ENCODE data around the gene CENPN.

The CENPN gene

DNA sequence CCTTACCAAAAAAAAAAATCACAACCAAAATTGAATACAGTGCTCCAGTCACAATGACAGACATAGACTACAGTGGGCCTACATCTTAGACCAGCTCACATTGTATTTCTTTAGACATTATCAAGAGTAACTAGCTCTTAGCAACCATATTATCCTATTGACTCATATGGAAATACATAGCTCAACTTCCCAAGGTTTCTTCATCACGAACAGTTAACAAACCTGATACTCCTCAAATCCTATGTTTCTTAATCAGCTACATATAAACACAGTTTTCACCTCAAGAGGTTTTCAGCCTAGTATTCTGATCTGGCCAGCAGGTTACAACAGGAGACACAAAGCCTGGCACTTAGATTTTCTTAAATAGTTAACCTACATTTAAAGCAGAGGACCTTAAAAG, 30.1 kb upstream of the CENPN start:
- no peaks in the 10 kb centered on the region for H3K27me3 ChIP-seq (ENCODE audit: control insufficient read depth, insufficient read depth, low read length)
- peaks cover 7% of the 10 kb centered on the region for H3K4me1 ChIP-seq (ENCODE audit: control insufficient read depth, insufficient read depth, low read length)
- peaks cover 18% of the 10 kb centered on the region for H3K36me3 ChIP-seq (ENCODE audit: insufficient read depth, low read length)
- H3K4me2 ChIP-seq (ENCODE audit: low read length), result no peak overlapping the region
- H3K4me3 ChIP-seq (ENCODE audit: low read length), result no peak overlapping the region
- H3K9me3 ChIP-seq (replicated peaks; ENCODE audit: low read length), result no peaks in the 10 kb centered on the region
- no peak overlapping the region for H3K9ac ChIP-seq (ENCODE audit: low read depth, low read length)

DNA sequence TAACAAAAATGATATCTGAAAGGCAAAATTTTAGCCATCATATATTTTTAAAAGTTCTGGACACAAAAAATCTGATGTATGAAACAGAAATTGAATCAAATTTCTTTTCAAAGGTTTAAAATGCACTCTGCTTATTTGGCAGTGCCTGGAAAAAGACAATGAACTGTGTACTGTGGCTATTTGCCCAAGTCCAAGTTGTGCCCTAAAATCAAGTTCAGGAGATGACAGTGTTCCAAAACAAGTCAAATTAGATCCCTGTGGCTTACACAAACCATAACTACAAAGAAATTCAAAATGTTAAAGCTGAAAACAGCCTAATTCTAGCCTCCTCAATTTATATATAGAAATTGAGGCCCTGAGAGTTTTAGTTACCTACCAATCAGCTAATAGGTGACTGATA, 25.9 kb upstream of the CENPN start:
- Histone ChIP-seq H3K4me2 (ENCODE audit: low read length) (no peak overlapping the region), H3K9me3 (replicated peaks; ENCODE audit: low read length) (no peaks in the 10 kb centered on the region), H3K4me1 (ENCODE audit: control insufficient read depth, insufficient read depth, low read length) (no peaks in the 10 kb centered on the region), H3K4me3 (ENCODE audit: low read length) (no peak overlapping the region), H3K36me3 (ENCODE audit: insufficient read depth, low read length) (peaks cover 9% of the 10 kb centered on the region), H3K27me3 (ENCODE audit: control insufficient read depth, insufficient read depth, low read length) (no peaks in the 10 kb centered on the region), H3K9ac (ENCODE audit: low read depth, low read length) (no peak overlapping the region)

DNA sequence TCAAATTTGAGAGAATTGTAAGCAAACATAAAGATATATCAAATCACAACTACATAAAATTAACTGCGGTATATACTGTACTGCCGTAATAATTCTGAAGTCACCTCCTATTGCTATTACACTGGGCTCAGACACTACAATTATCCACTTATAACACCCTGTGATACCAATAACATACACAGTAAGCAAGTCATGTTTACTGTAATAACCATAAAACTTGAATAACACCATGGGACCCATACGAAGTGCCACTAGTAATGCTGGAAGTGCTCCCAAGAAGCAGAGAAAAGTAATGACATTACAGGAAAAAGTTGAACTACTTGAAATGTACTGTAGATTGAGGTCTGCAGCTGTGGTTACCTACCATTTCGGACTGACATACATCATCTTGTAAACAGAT, 24.4 kb upstream of the CENPN start:
- Histone ChIP-seq H3K9me3 (replicated peaks; ENCODE audit: low read length) (no peaks in the 10 kb centered on the region), H3K36me3 (ENCODE audit: insufficient read depth, low read length) (peaks cover 9% of the 10 kb centered on the region), H3K9ac (ENCODE audit: low read depth, low read length) (no peak overlapping the region), H3K4me2 (ENCODE audit: low read length) (no peak overlapping the region), H3K4me3 (ENCODE audit: low read length) (no peak overlapping the region), H3K27me3 (ENCODE audit: control insufficient read depth, insufficient read depth, low read length) (no peaks in the 10 kb centered on the region), H3K4me1 (ENCODE audit: control insufficient read depth, insufficient read depth, low read length) (no peaks in the 10 kb centered on the region)

DNA sequence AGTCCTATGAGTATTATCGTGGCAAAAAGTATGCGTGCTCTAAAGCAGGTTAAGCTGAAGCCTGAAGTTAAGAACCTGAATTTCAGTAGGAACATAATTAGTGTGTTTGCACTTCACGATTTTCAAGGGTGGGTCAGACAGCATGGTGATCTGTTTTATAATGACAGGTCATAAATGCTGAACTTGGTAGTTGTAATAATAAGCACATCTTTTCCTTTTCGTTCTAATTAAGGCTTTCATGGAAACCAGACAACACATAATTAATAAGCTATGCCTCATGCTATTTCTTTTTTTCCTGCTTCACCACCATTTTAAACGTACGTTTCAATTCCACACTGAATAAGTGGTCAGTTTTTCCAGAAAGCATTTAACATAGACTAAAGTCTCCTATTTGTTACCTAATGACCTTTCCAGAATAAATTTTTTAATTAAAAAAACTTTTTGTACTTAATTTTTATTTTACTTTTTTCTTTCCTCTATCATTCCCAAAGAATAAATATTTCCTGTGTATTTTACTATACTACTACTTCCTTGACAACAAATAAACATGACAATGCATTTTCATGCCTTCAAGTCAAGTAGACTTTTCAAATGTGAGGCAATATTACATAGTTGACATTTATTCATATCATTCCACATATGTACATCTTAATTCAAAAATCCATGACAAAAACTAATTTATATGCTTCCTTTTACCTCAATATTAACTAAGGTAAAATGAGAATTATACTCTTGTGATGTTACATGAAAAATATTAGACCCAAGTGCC, 22.7 kb upstream of the CENPN start:
- peaks cover 5% of the 10 kb centered on the region for H3K36me3 ChIP-seq (ENCODE audit: insufficient read depth, low read length)
- no peak overlapping the region for H3K9ac ChIP-seq (ENCODE audit: low read depth, low read length)
- no peaks in the 10 kb centered on the region for H3K9me3 ChIP-seq (replicated peaks; ENCODE audit: low read length)
- no peak overlapping the region for H3K4me2 ChIP-seq (ENCODE audit: low read length)
- no peaks in the 10 kb centered on the region for H3K27me3 ChIP-seq (ENCODE audit: control insufficient read depth, insufficient read depth, low read length)
- H3K4me3 ChIP-seq (ENCODE audit: low read length), result no peak overlapping the region
- H3K4me1 ChIP-seq (ENCODE audit: control insufficient read depth, insufficient read depth, low read length), result no peaks in the 10 kb centered on the region

DNA sequence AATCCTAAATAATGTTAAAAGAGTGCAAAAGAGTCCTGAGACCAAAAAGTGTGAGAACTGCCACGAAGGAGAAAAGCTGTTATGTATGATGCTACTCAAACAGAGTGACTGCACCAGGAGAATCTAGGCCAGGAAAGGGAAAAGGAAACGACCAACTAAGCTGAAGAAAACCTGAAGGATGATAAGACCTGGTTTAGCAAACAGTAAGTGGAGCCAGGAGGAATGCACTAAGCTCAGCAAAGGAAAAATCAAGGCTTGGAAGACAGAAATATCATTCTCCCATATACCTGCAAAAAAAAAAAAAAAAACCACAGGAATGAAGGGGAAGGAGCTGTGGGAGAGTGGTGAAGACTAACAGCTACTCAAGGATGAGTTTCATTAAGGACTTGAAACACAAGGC, 21.4 kb upstream of the CENPN start:
- H3K4me1 ChIP-seq (ENCODE audit: control insufficient read depth, insufficient read depth, low read length), result peaks cover 9% of the 10 kb centered on the region
- no peaks in the 10 kb centered on the region for H3K9me3 ChIP-seq (replicated peaks; ENCODE audit: low read length)
- no peaks in the 10 kb centered on the region for H3K27me3 ChIP-seq (ENCODE audit: control insufficient read depth, insufficient read depth, low read length)
- no peak overlapping the region for H3K9ac ChIP-seq (ENCODE audit: low read depth, low read length)
- H3K4me3 ChIP-seq (ENCODE audit: low read length), result no peak overlapping the region
- peaks cover under 1% of the 10 kb centered on the region for H3K36me3 ChIP-seq (ENCODE audit: insufficient read depth, low read length)
- no peak overlapping the region for H3K4me2 ChIP-seq (ENCODE audit: low read length)

DNA sequence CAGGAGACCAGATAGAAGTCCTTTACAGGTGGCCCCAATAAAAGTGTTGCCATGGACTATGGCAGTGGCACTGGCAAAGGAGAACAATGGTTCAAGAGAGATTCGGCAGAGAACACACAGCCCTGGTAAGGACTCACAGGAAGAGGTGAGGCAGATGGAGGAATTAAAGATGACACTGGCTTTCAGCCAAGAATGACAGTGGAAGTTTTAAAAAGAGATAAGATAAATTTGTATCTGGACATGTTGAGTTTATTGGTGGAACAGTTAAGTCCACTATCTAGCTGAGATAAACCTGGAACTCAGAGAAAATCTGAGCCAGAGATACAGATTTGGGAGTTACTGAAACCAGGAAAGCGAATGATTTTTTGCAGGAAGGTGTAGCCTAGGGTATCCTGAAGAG, 20.5 kb upstream of the CENPN start:
- no peaks in the 10 kb centered on the region for H3K36me3 ChIP-seq (ENCODE audit: insufficient read depth, low read length)
- H3K27me3 ChIP-seq (ENCODE audit: control insufficient read depth, insufficient read depth, low read length), result no peaks in the 10 kb centered on the region
- no peaks in the 10 kb centered on the region for H3K9me3 ChIP-seq (replicated peaks; ENCODE audit: low read length)
- H3K4me1 ChIP-seq (ENCODE audit: control insufficient read depth, insufficient read depth, low read length), result peaks cover 9% of the 10 kb centered on the region
- H3K4me2 ChIP-seq (ENCODE audit: low read length), result no peak overlapping the region
- H3K4me3 ChIP-seq (ENCODE audit: low read length), result no peak overlapping the region
- H3K9ac ChIP-seq (ENCODE audit: low read depth, low read length), result no peak overlapping the region

DNA sequence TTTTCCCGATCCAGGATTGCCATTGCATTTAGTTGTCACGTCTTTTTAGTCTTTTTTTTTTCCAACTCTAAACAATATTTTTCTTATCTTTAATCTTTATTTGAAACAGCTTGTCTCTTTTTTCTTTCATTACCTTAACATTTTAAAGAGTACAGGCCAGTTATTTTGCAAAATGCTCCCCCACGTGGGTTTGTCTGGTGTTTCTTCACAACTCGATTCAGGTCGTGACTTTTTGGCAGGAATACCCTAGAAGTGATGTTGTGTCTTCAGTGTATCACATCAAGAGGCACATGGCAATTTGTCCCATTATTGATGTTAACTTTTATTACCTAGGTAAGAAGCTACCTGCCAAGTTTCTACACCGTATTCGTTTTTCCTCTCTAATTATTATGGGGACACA, 18.3 kb upstream of the CENPN start:
- no peaks in the 10 kb centered on the region for H3K9me3 ChIP-seq (replicated peaks; ENCODE audit: low read length)
- H3K9ac ChIP-seq (ENCODE audit: low read depth, low read length), result no peak overlapping the region
- no peak overlapping the region for H3K4me3 ChIP-seq (ENCODE audit: low read length)
- no peak overlapping the region for H3K4me2 ChIP-seq (ENCODE audit: low read length)
- H3K36me3 ChIP-seq (ENCODE audit: insufficient read depth, low read length), result no peaks in the 10 kb centered on the region
- H3K4me1 ChIP-seq (ENCODE audit: control insufficient read depth, insufficient read depth, low read length), result peaks cover 24% of the 10 kb centered on the region
- H3K27me3 ChIP-seq (ENCODE audit: control insufficient read depth, insufficient read depth, low read length), result no peaks in the 10 kb centered on the region

DNA sequence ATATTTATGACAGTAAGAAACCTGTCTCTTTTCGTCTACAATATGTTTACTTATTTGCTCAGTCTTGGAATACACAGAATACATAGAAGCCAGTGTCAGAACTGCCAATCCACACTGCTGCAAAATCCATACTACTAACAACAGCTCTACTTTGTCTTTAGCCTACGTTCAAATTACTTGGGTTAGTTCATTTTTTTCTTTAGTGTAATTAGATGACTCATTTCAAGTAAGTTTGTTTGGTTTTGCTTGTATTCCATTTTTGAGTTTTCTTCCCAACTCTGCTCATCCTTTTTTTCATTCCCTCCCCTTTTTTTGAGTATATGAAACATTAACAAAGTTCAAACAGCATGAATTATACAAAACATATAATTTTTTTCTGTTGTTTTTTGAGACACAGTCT, 17.2 kb upstream of the CENPN start:
- no peak overlapping the region for H3K4me2 ChIP-seq (ENCODE audit: low read length)
- no peaks in the 10 kb centered on the region for H3K36me3 ChIP-seq (ENCODE audit: insufficient read depth, low read length)
- no peaks in the 10 kb centered on the region for H3K9me3 ChIP-seq (replicated peaks; ENCODE audit: low read length)
- H3K27me3 ChIP-seq (ENCODE audit: control insufficient read depth, insufficient read depth, low read length), result no peaks in the 10 kb centered on the region
- H3K4me1 ChIP-seq (ENCODE audit: control insufficient read depth, insufficient read depth, low read length), result peaks cover 33% of the 10 kb centered on the region
- no peak overlapping the region for H3K9ac ChIP-seq (ENCODE audit: low read depth, low read length)
- H3K4me3 ChIP-seq (ENCODE audit: low read length), result no peak overlapping the region

DNA sequence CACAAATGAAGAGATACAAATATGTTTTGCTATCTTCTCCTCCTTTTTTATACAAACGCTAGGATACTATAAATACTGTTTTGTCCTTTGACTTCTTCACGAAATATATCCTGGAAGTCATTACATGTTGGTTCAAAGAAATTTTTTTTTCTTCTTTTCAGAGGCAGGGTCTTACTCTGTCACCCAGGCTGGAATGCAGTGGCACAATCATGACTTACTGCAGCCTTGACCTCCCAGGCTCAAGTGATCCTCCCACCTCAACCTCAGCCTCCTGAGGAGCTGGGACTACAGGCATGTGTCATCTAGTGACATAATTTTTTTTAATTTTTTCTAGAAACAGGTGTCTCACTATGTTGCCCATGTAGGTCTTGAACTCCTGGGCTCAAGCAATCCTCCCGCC, 16.4 kb upstream of the CENPN start:
- no peaks in the 10 kb centered on the region for H3K27me3 ChIP-seq (ENCODE audit: control insufficient read depth, insufficient read depth, low read length)
- peaks cover 35% of the 10 kb centered on the region for H3K4me1 ChIP-seq (ENCODE audit: control insufficient read depth, insufficient read depth, low read length)
- no peak overlapping the region for H3K4me2 ChIP-seq (ENCODE audit: low read length)
- no peak overlapping the region for H3K9ac ChIP-seq (ENCODE audit: low read depth, low read length)
- no peaks in the 10 kb centered on the region for H3K36me3 ChIP-seq (ENCODE audit: insufficient read depth, low read length)
- H3K4me3 ChIP-seq (ENCODE audit: low read length), result no peak overlapping the region
- H3K9me3 ChIP-seq (replicated peaks; ENCODE audit: low read length), result no peaks in the 10 kb centered on the region

DNA sequence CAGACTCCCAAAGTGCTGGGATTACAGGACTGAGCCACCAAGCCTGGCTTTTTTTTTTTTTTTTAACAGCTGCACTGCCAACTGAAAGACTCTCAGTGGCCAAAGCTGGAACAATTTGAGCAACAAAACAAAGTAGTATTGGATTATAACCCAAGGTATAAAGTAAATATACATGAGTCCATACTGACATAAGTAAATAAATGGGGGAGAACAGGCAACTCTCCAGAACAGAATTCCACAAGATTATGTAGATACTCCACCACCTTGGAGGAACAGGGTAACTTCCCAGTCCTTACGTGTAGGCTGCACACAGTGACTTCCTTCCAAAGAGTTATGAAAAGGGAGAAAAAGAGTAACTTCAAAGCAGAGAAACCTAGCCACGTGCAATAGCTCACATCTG, 16.0 kb upstream of the CENPN start:
- Histone ChIP-seq H3K4me1 (ENCODE audit: control insufficient read depth, insufficient read depth, low read length) (peaks cover 35% of the 10 kb centered on the region), H3K27me3 (ENCODE audit: control insufficient read depth, insufficient read depth, low read length) (no peaks in the 10 kb centered on the region), H3K4me3 (ENCODE audit: low read length) (no peak overlapping the region), H3K4me2 (ENCODE audit: low read length) (no peak overlapping the region), H3K9ac (ENCODE audit: low read depth, low read length) (no peak overlapping the region), H3K36me3 (ENCODE audit: insufficient read depth, low read length) (no peaks in the 10 kb centered on the region), H3K9me3 (replicated peaks; ENCODE audit: low read length) (no peaks in the 10 kb centered on the region)

DNA sequence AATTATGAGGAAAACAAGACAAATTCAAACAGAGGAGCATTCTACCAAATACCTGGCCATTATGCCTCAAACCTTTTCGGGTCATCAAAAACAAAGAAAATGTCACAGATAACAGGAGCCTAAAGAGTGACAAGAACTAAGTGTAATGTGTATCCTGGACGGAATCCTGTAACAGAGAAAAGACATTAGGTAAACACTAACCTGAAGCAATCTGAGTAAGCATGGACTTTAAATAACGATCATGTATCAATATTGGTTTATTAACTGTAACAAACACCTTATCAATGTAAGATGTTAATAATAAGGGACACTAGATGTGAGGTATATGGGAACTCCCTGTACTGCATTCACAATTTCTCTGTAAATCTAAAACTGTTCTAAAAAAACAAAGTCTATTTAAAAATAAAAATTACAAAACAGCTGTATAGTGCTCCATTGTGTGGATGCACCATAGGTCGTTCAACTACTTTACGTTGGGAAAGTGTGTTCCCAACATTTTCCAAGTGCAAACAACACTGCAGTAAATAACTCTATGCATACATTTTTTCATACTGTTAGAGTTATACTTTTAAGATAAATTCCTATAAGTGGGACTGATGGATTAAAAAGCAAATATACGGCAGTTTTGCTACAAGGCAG, 15.1 kb upstream of the CENPN start:
- no peaks in the 10 kb centered on the region for H3K9me3 ChIP-seq (replicated peaks; ENCODE audit: low read length)
- no peaks in the 10 kb centered on the region for H3K27me3 ChIP-seq (ENCODE audit: control insufficient read depth, insufficient read depth, low read length)
- H3K4me2 ChIP-seq (ENCODE audit: low read length), result no peak overlapping the region
- H3K36me3 ChIP-seq (ENCODE audit: insufficient read depth, low read length), result no peaks in the 10 kb centered on the region
- no peak overlapping the region for H3K4me3 ChIP-seq (ENCODE audit: low read length)
- no peak overlapping the region for H3K9ac ChIP-seq (ENCODE audit: low read depth, low read length)
- peaks cover 38% of the 10 kb centered on the region for H3K4me1 ChIP-seq (ENCODE audit: control insufficient read depth, insufficient read depth, low read length)

DNA sequence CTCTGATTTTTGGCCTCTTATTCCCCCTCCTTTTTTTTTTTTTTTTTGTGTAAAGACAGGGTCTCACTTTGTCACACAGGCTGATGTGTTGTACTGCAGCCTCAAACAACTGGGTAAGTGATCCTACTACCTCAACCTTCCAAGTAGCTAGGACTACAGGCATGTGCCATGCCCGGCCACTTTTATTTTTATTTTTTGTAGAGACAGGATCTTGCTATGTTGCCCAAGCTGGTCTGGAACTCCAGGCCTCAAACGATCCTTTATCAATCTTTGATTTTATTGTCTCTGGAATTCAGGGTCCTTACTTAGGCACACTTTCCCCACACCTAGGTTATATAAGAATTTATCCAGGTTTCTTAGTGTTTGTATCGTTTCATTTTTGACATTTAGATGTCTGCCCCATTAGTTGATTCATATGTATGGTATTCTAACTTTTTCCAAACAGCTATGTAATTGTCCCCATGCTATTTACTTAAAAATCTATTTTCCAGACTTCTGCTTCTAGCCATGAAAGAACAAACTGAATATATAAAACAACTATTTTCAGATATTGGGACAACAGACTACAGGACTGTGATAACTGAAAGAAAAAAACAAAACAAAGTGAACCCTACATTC, 14.2 kb upstream of the CENPN start:
- Histone ChIP-seq H3K4me1 (ENCODE audit: control insufficient read depth, insufficient read depth, low read length) (peaks cover 42% of the 10 kb centered on the region), H3K4me3 (ENCODE audit: low read length) (peak overlapping the region; percentile 6), H3K36me3 (ENCODE audit: insufficient read depth, low read length) (no peaks in the 10 kb centered on the region), H3K27me3 (ENCODE audit: control insufficient read depth, insufficient read depth, low read length) (no peaks in the 10 kb centered on the region), H3K9ac (ENCODE audit: low read depth, low read length) (peak overlapping the region; percentile 44), H3K4me2 (ENCODE audit: low read length) (peak overlapping the region; percentile 63), H3K9me3 (replicated peaks; ENCODE audit: low read length) (no peaks in the 10 kb centered on the region)

Data from skeletal muscle satellite cell (primary cell).